ENCODE results near the gene ZNF532. TPM values are rescaled to one million over a fixed set of nuclear protein-coding genes. Genes with fewer than 3 reads are reported as not detected.

ZNF532 gene
- total and polyA plus RNA-seq, 8 donors, result 5.7 to 21.2 (median 8.8) TPM

GRCh38 chr18:58960946-58961722 lies 96.5 kb downstream of the ZNF532 start:
- no peak for FAIRE-seq
- no peak overlapping the region for H3K4me3 ChIP-seq
- 80 to 85% methylated on average over 14 of the region's 14 CpGs for WGBS, 2 donors
- no peak for TF ChIP-seq CTCF (IDR thresholded peaks at IDR 0.05)
- H3K36me3 ChIP-seq, result no peaks in the 10 kb centered on the region
- H3K4me1 ChIP-seq, result no peaks in the 10 kb centered on the region
- DNase-seq, result no peak
- H3K27ac ChIP-seq, result no peak overlapping the region
- intact Hi-C loops (cut with DNase I), result no loop called here
- no peaks in the 10 kb centered on the region for H3K27me3 ChIP-seq
- no peak for ATAC-seq
- no peaks in the 10 kb centered on the region for H3K9me3 ChIP-seq

- H3K27ac ChIP-seq, result no peak overlapping the region
- DNase-seq, result no peak
Observed at GRCh38 chr18:58962336-58962735, 97.7 kb downstream of the ZNF532 start.

GRCh38 chr18:58965291-58966004 lies 100.8 kb downstream of the ZNF532 start:
- no peak for FAIRE-seq
- intact Hi-C loops (cut with DNase I), result no loop called here
- no peak for ATAC-seq
- H3K36me3 ChIP-seq, result no peaks in the 10 kb centered on the region
- H3K4me1 ChIP-seq, result no peaks in the 10 kb centered on the region
- no peak for TF ChIP-seq CTCF (IDR thresholded peaks at IDR 0.05)
- no peak overlapping the region for H3K4me3 ChIP-seq
- no peak overlapping the region for H3K27ac ChIP-seq
- WGBS, 2 donors, result 69 to 78% methylated on average over 5 of the region's 5 CpGs
- DNase-seq, result no peak
- no peaks in the 10 kb centered on the region for H3K9me3 ChIP-seq
- H3K27me3 ChIP-seq, result no peaks in the 10 kb centered on the region

More at GRCh38 chr18:58962336-58962735, 97.7 kb downstream of the ZNF532 start:
- WGBS, 2 donors, result 90 to 97% methylated on average over 8 of the region's 8 CpGs
- intact Hi-C loops (cut with DNase I), result no loop called here
- no peaks in the 10 kb centered on the region for H3K4me1 ChIP-seq
- ATAC-seq (no peak), FAIRE-seq (no peak)
- H3K9me3 ChIP-seq, result no peaks in the 10 kb centered on the region
- no peak for TF ChIP-seq CTCF (IDR thresholded peaks at IDR 0.05)
- no peaks in the 10 kb centered on the region for H3K36me3 ChIP-seq
- no peak overlapping the region for H3K4me3 ChIP-seq
- H3K27me3 ChIP-seq, result no peaks in the 10 kb centered on the region

- H3K27me3 ChIP-seq, result no peaks in the 10 kb centered on the region
- no peak for FAIRE-seq
- no peak overlapping the region for H3K27ac ChIP-seq
- no peaks in the 10 kb centered on the region for H3K9me3 ChIP-seq
- intact Hi-C loops (cut with DNase I), result no loop called here
- ATAC-seq, result no peak
- no peak for TF ChIP-seq CTCF (IDR thresholded peaks at IDR 0.05)
- no peak overlapping the region for H3K4me3 ChIP-seq
- H3K36me3 ChIP-seq, result no peaks in the 10 kb centered on the region
- 41 to 49% methylated on average over 3 of the region's 3 CpGs for WGBS, 2 donors
- DNase-seq, result no peak
- H3K4me1 ChIP-seq, result no peaks in the 10 kb centered on the region
Observed at GRCh38 chr18:58966005-58966677, 101.5 kb downstream of the ZNF532 start.
